H7 (cell line): ENCODE results near the gene TPM4. TPM values are rescaled to one million over a fixed set of nuclear protein-coding genes. Genes with fewer than 3 reads are reported as not detected.

Source experiments
- total RNA-seq: library from RNA; depleted of rRNA; stranded (reverse); fragments of >200 nt; shearing (Covaris generic); gene quantifications from 2 replicates; pipeline ENCODE4 v1.2.3, GENCODE V29; 2014; rRNA removed

The TPM4 gene
- total RNA-seq, 1 experiment from 2014 or later: 429 TPM

Other genes starting within 250 kb of the TPM4 start
- gene CYP4F2, start 178.4 kb upstream of the TPM4 start, total RNA-seq: not detected in 2 replicates
- gene CYP4F11, start 142.0 kb upstream of the TPM4 start, total RNA-seq: not detected in 2 replicates
- not detected in 2 replicates for gene OR10H4, start 127.5 kb upstream of the TPM4 start, total RNA-seq
- gene RAB8A, start 35.4 kb downstream of the TPM4 start, total RNA-seq: 59.3 and 63.3 TPM in 2 replicates
- 0.07 TPM in 1 of 2 replicates, not detected in the other for gene HSH2D, start 67.2 kb downstream of the TPM4 start, total RNA-seq
- not detected in 2 replicates for gene CIB3, start 97.0 kb downstream of the TPM4 start, total RNA-seq
- 91.8 and 96.9 TPM in 2 replicates for gene FAM32A, start 108.9 kb downstream of the TPM4 start, total RNA-seq
- 49.3 and 56.3 TPM in 2 replicates for gene AP1M1, start 121.4 kb downstream of the TPM4 start, total RNA-seq
- gene KLF2, start 248.3 kb downstream of the TPM4 start, total RNA-seq: not detected in 2 replicates